ENCODE measurements around the gene PRKAR1B. TPM values are rescaled to one million over a fixed set of nuclear protein-coding genes. Genes with fewer than 3 reads are reported as not detected.

The PRKAR1B gene
- polyA plus RNA-seq, 1 of the 3 experiments (the other 2 are of a cell fraction), result 63.7 TPM

- CTCF ChIA-PET, result interaction anchor here (0.8 kb wide), 1 partner anchor 168 kb away, joined by 3 read pairs; no protein-coding TSS in a partner anchor
Observed at GRCh38 chr7:506391-506831, 220.7 kb downstream of the PRKAR1B start.

More at GRCh38 chr7:506391-506831, 220.7 kb downstream of the PRKAR1B start:
- Histone ChIP-seq H3K4me1 (ENCODE audit: control insufficient read depth in 1 of 2, insufficient read depth in 2 of 2, low read depth in 1 of 2, low read length in 1 of 2) (no peaks in the 10 kb centered on the region), H2AFZ (ENCODE audit: low read depth) (no peak overlapping the region), H3K36me3 (replicated peaks in 1 of 2; ENCODE audit: control insufficient read depth in 1 of 2, insufficient read depth in 2 of 2, low read length in 1 of 2) (peaks cover 12 to 42% of the 10 kb centered on the region in 2 experiments), H3K79me2 (ENCODE audit: insufficient read depth) (peaks cover 76% of the 10 kb centered on the region), H3K4me3 (ENCODE audit: low read depth in 2 of 2, low read length in 1 of 2) (no peak overlapping the region), H3K27me3 (ENCODE audit: insufficient read depth) (no peaks in the 10 kb centered on the region), H3K9me3 (no peaks in the 10 kb centered on the region), H3K9ac (no peak overlapping the region), H3K27ac (ENCODE audit: low read depth in 2 of 2, low read length in 1 of 2) (no peak overlapping the region), H4K20me1 (ENCODE audit: insufficient read depth) (peaks cover 76% of the 10 kb centered on the region), H3F3A (replicated peaks; ENCODE audit: insufficient read depth) (peaks cover 6% of the 10 kb centered on the region), H3K9me2 (no peaks in the 10 kb centered on the region), H3K4me2 (no peak overlapping the region)
- no peak for DNase-seq
- POLR2A ChIA-PET, result no interaction called here
- TF ChIP-seq USF1 (IDR thresholded peaks at IDR 0.05; ENCODE audit: borderline replicate concordance, low read depth) (no peak), POLR2AphosphoS5 (IDR thresholded peaks at IDR 0.05; ENCODE audit: low read depth, low read length) (no peak), RAD21 (IDR thresholded peaks at IDR 0.05; ENCODE audit: low read length) (no peak), REST (IDR thresholded peaks at IDR 0.05; ENCODE audit: low read depth, low read length) (no peak), RCOR1 (IDR thresholded peaks at IDR 0.05; ENCODE audit: low read length) (no peak), GATA2 (CRISPR knock-in tag; IDR thresholded peaks at IDR 0.05) (no peak), NFIC (IDR thresholded peaks at IDR 0.05; ENCODE audit: borderline replicate concordance) (no peak), FOXM1 (IDR thresholded peaks at IDR 0.05; ENCODE audit: low read depth) (no peak), EZH2phosphoT487 (IDR thresholded peaks at IDR 0.05; ENCODE audit: borderline replicate concordance, low read depth) (no peak), MEF2A (IDR thresholded peaks at IDR 0.05; ENCODE audit: borderline replicate concordance, low read depth) (no peak), ZBTB33 (IDR thresholded peaks at IDR 0.05; ENCODE audit: borderline replicate concordance, low read depth) (no peak), MXI1 (IDR thresholded peaks at IDR 0.05; ENCODE audit: low read depth, low read length) (no peak)
- TF ChIP-seq, protein P1, sequence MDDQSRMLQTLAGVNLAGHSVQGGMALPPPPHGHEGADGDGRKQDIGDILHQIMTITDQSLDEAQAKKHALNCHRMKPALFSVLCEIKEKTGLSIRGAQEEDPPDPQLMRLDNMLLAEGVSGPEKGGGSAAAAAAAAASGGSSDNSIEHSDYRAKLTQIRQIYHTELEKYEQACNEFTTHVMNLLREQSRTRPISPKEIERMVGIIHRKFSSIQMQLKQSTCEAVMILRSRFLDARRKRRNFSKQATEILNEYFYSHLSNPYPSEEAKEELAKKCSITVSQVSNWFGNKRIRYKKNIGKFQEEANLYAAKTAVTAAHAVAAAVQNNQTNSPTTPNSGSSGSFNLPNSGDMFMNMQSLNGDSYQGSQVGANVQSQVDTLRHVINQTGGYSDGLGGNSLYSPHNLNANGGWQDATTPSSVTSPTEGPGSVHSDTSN (IDR thresholded peaks at IDR 0.05), result no peak
- 93% methylated on average over 6 of the region's 11 CpGs for WGBS (ENCODE audit: low lambda C conversion rate)
